Measurements from ENCODE around the gene NEURL2. TPM values are rescaled to one million over a fixed set of nuclear protein-coding genes. Genes with fewer than 3 reads are reported as not detected.

NEURL2 gene
- total RNA-seq, 4 donors from 2014 or later = 4.2 to 11.5 (median 5.7) TPM

DNA sequence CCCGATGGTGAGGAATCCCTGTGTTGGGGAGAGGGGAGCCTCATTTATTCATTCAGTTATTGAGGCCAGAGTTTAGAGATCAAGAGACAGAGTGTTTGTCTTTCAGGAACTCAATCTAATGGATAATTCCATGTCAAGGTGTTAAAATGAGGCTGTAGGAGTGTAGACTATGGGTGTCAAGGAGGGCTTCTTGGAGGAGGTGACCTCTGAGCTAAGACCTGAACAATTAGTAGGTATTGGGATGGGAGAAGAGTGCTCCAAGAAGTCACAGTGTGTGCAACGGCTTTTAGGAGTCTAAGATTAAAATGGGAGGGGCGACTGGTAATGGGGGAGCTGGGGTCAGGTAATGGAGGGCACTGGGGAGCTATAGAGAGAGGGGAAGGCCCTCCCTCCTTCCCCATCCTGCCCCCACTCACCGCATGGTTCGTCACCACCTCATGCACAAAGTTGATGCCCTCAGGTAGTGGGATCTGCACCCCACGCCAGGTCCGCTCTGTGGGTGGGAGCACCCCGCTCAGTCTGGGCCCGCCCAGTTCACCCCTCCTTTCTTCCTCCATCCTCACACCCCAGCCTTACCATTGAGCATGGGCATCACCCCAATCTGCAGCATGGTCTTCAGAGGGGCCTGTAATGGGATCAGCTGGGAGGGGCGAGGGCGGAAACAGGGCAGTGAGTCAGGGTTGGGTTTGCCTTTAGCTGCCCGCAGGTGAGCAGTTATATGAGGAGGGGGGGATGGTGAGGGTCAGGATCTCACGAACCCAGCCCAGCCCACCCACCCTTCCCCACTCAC lies 8.2 kb upstream of the NEURL2 start:
- DNase-seq (ENCODE audit: low spot score in 2 of 2) = no peak
- Histone ChIP-seq H3K27me3 (no peaks in the 10 kb centered on the region), H3K4me3 (no peak overlapping the region), H3K9me3 (no peaks in the 10 kb centered on the region), H3K36me3 (peaks cover 86% of the 10 kb centered on the region), H3K27ac (no peak overlapping the region), H3K4me1 (no peaks in the 10 kb centered on the region)
- WGBS = 81% methylated on average over 11 of the region's 13 CpGs
- TF ChIP-seq POLR2A (IDR thresholded peaks at IDR 0.05) = no peak
- no peak for TF ChIP-seq EP300 (IDR thresholded peaks at IDR 0.05)
- no peak for TF ChIP-seq POLR2AphosphoS5 (IDR thresholded peaks at IDR 0.05)
- TF ChIP-seq CTCF (IDR thresholded peaks at IDR 0.05) = no peak

DNA sequence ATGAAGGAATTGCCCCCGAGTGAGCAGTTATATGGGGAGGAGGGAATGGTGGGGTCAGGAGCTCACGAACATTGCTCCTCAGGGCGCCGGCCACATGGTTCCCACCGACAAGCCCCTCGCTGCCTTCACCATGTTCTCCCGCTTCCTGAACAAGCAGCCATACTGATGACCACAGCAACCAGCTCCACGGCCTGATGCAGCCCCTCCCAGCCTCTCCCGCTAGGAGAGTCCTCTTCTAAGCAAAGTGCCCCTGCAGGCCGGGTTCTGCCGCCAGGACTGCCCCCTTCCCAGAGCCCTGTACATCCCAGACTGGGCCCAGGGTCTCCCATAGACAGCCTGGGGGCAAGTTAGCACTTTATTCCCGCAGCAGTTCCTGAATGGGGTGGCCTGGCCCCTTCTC lies 7.3 kb upstream of the NEURL2 start:
- peaks cover 90% of the 10 kb centered on the region for H3K36me3 ChIP-seq
- no peak overlapping the region for H3K27ac ChIP-seq
- H3K27me3 ChIP-seq = no peaks in the 10 kb centered on the region
- no peak for TF ChIP-seq POLR2A (IDR thresholded peaks at IDR 0.05)
- no peak for TF ChIP-seq POLR2AphosphoS5 (IDR thresholded peaks at IDR 0.05)
- no peak for TF ChIP-seq EP300 (IDR thresholded peaks at IDR 0.05)
- TF ChIP-seq CTCF (IDR thresholded peaks at IDR 0.05) = no peak
- DNase-seq (ENCODE audit: low spot score in 2 of 2) = no peak
- no peak overlapping the region for H3K4me3 ChIP-seq
- 92% methylated on average over 12 of the region's 12 CpGs for WGBS
- peaks cover 1% of the 10 kb centered on the region for H3K4me1 ChIP-seq
- H3K9me3 ChIP-seq = no peaks in the 10 kb centered on the region

- H3K4me3 ChIP-seq = no peak overlapping the region
- H3K36me3 ChIP-seq = peaks cover 92% of the 10 kb centered on the region
- H3K9me3 ChIP-seq = no peaks in the 10 kb centered on the region
- no peak for DNase-seq (ENCODE audit: low spot score in 2 of 2)
- no peak for TF ChIP-seq POLR2A (IDR thresholded peaks at IDR 0.05)
- H3K27ac ChIP-seq = no peak overlapping the region
- H3K4me1 ChIP-seq = peaks cover 7% of the 10 kb centered on the region
- no peaks in the 10 kb centered on the region for H3K27me3 ChIP-seq
- WGBS = 90% methylated on average over 7 of the region's 7 CpGs
These were observed 6.7 kb upstream of the NEURL2 start for GRCh38 chr20:45897692-45898091.

DNA sequence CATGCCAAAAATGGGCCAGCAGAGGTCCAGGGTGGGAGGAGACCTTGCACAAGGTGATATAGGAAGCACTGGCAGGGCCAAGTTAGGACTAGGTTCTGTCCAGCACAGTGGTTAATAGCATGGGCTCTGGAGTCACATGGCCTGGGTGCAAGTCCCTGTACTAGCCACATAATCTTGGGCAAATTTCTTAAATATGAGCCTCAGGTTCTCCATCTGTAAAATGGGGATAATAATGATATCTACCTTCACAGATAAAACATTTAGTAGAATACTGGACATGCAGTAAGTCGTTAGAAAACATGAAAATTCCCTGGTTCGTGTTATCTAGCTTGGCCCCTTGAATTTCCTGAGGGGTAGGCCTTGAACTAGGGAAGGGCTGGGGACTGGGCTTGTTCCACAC lies 6.3 kb upstream of the NEURL2 start:
- DNase-seq (ENCODE audit: low spot score in 2 of 2) = no peak
- Histone ChIP-seq H3K27ac (no peak overlapping the region), H3K27me3 (no peaks in the 10 kb centered on the region), H3K36me3 (peaks cover 90% of the 10 kb centered on the region), H3K4me1 (peaks cover 11% of the 10 kb centered on the region), H3K4me3 (no peak overlapping the region), H3K9me3 (no peaks in the 10 kb centered on the region)
- no peak for TF ChIP-seq POLR2A (IDR thresholded peaks at IDR 0.05)
- no peak for TF ChIP-seq CTCF (IDR thresholded peaks at IDR 0.05)
- no peak for TF ChIP-seq POLR2AphosphoS5 (IDR thresholded peaks at IDR 0.05)
- TF ChIP-seq EP300 (IDR thresholded peaks at IDR 0.05) = no peak
- 92% methylated on average over 2 of the region's 2 CpGs for WGBS

- H3K27ac ChIP-seq = no peak overlapping the region
- peaks cover 17% of the 10 kb centered on the region for H3K4me1 ChIP-seq
- 89% methylated on average over 14 of the region's 14 CpGs for WGBS
- DNase-seq (ENCODE audit: low spot score in 2 of 2) = no peak
- no peak overlapping the region for H3K4me3 ChIP-seq
- H3K27me3 ChIP-seq = no peaks in the 10 kb centered on the region
- no peak for TF ChIP-seq POLR2A (IDR thresholded peaks at IDR 0.05)
- no peak for TF ChIP-seq EP300 (IDR thresholded peaks at IDR 0.05)
- no peak for TF ChIP-seq POLR2AphosphoS5 (IDR thresholded peaks at IDR 0.05)
- TF ChIP-seq CTCF (IDR thresholded peaks at IDR 0.05) = no peak
- peaks cover 84% of the 10 kb centered on the region for H3K36me3 ChIP-seq
- no peaks in the 10 kb centered on the region for H3K9me3 ChIP-seq
These were observed 5.7 kb upstream of the NEURL2 start for GRCh38 chr20:45896641-45897161.

Measured in suprapubic skin (tissue), 4 donors.